ENCODE data around the gene SH2D6.
A peak's percentile ranks its signal among the peaks of the same experiment; 100 is the strongest.
"Not testable (repeated sequence)": the region's sequence is repeated elsewhere in the genome, so short reads cannot be mapped to it uniquely, and the experiment has no call there.

SH2D6 gene

GRCh38 chr2:85453571-85453970, 35.1 kb downstream of the SH2D6 start:
- Histone ChIP-seq H3K27ac (no peak overlapping the region), H3K4me3 (no peak overlapping the region)

- no peak overlapping the region for H3K4me3 ChIP-seq
- no peak overlapping the region for H3K27ac ChIP-seq
Measured at GRCh38 chr2:85455552-85456090, 37.1 kb downstream of the SH2D6 start.

DNA sequence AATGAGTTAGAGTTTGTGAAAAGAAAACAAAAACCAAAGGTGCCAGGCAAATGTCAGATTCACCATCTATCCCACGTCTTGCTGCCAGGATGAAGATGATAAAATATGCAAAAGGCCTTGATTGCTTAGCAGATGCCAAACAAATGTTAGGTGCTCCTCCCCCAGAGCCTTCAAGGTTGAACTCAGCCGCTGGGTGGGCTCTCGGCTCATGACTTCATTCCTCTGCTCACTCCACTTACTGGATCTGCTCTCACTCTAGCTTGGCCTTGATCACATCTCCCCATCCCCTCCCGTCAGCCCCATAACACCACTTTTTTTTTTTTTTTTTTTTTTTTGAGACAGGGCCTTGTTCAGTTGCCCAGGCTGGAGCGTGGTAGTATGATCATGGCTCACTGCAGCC, 38.5 kb downstream of the SH2D6 start:
- Histone ChIP-seq H3K27ac (peak overlapping the region in 4 of 21 experiments; percentile 1 to 65 (median 48)), H3K4me3 (no peak overlapping the region)

- H3K4me3 ChIP-seq: no peak overlapping the region
- peak overlapping the region in 6 of 21 experiments; percentile 27 to 56 (median 40) for H3K27ac ChIP-seq
Measured at GRCh38 chr2:85457877-85458316, 39.4 kb downstream of the SH2D6 start.

GRCh38 chr2:85458601-85459563, 40.4 kb downstream of the SH2D6 start:
- Histone ChIP-seq H3K27ac (peak overlapping the region in 9 of 21 experiments; percentile 27 to 56 (median 40)), H3K4me3 (no peak overlapping the region)

- H3K4me3 ChIP-seq: no peak overlapping the region
- no peak overlapping the region for H3K27ac ChIP-seq
Measured at GRCh38 chr2:85459771-85460170, 41.3 kb downstream of the SH2D6 start.

- no peak overlapping the region for H3K4me3 ChIP-seq
- H3K27ac ChIP-seq: no peak overlapping the region
Measured at GRCh38 chr2:85462322-85462721, 43.8 kb downstream of the SH2D6 start.

- no peak overlapping the region for H3K4me3 ChIP-seq
- peak overlapping the region in 7 of 21 experiments; percentile 2 to 38 (median 10) for H3K27ac ChIP-seq
Measured at GRCh38 chr2:85468096-85468703, 49.7 kb downstream of the SH2D6 start.

DNA sequence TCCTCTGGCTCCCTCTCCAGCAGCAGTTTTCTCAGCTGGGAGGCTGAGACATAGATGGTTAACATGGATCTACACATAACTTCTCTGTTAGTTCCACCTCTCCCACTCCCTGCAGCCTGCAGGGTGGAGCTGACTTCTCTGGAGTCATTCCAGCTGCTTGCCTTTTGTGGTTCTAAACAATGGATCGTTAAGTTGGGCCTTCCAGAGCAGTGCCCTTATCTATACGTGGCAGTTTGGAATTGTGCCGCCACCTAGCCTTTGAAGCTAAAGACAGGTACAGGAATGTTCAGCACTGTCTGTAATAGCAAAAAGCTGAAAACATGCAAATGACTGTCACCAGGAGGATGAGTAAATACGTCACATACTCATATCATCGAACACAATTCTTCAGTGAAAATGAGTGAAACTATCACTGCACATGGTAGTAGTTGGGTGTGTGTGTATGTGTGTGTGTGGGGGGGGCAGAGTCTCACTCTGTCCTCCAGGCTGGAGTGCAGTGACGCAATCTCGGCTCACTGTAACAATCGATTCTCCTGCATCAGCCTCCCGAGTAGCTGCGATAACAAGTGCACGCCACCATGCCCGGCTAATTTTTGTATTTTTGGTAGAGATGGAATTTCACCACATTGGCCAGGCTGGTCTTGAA, 50.3 kb downstream of the SH2D6 start:
- no peak overlapping the region for H3K4me3 ChIP-seq
- peak overlapping the region in 6 of 21 experiments; percentile 2 to 38 (median 17) for H3K27ac ChIP-seq

DNA sequence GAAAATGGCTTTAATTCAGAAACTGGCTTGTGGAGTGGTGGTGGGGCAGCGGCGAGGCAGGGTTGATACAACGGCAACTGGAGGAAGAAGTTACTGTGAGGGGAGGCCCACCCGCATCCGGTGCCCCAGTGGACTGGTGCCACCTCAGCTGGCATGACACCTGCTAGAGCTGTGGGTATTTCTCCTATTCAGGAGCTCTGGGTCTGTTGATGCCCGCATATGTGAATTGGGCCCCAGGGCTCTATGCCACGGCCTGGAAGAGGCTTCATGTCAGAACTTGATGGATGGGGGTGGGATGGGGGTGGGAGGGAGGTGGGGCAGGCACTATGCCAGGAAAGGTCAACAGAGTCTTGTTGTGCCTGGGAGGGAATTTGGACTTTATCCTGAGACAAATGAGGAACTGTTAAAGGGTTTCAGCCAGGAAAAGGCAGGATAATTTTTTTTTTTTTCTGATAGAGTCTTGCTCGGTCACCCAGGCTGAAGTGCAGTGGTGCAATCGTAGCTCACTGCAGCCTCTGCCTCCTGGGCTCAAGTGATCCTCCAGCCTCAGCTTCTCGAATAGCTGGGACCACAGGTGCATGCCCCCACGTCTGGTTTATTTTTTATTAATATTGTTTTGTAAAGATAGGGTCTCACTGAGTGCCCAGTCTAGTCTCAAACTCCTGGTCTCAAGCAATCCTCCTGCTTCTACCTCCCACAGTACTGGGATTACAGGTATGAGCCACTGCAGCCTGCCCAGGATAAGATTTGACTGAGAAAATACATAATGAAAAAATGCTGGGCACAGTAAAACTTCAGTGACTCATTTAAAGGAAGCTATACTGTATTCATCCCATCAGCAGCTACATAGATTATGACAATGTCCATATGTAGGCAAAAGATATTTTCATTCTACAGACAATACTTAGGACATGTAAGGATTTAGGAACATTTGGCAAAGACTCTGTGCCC, 52.6 kb downstream of the SH2D6 start:
- no peak overlapping the region for H3K4me3 ChIP-seq
- H3K27ac ChIP-seq: peak overlapping the region in 9 of 21 experiments; percentile 13 to 77 (median 41)

DNA sequence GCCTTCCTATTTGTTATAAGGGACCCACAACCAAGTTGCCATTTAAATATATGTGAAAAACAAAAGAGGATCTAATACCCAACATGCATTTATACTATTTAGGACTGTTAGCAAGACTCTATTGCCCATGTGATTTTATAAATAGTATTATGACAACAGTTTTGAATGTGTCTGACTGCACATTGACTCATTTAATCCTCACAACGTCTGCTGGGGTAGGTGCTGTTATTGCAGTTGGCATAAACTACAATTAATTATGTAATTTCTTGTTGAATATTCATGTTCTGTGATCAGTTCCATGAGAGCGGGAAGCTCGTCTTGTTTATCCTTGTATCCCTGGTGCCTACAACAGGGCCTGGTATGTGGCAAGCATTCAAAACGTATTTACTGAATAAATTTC, 53.7 kb downstream of the SH2D6 start:
- peak overlapping the region in 12 of 21 experiments; percentile 37 to 77 (median 58) for H3K27ac ChIP-seq
- no peak overlapping the region for H3K4me3 ChIP-seq

DNA sequence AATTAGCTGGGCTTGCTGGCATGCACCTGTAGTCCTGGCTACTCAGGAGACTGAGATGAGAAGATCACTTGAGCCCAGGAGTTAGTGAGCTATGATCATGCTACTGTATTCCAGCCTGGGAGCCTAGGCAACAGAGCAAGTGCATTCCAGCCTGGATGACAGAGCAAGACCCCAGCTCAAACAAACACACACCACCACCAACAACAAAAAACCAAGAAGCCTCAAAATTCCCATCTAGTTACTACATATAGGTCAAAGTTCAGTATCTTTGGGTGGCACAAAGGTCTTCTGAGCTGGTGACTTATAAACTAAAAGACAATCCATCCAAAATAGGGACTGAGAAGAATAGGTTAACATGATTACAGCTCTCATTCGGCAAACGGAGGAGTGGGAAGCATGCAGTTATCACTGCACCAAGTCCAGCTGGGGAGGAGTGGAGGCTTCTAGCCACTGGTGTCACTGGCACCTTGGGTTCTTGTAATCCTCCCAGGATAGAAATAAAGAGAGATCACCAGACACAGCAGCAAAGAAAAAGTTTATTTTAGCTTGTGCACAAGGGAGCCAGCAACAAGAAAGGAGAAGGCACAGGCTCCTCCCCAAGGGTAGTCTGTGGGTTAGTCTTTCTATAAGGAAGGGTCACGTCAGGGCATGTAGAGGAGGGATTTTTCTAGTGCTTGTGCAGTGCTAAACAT, 57.4 kb downstream of the SH2D6 start:
- H3K4me3 ChIP-seq: no peak overlapping the region
- no peak overlapping the region for H3K27ac ChIP-seq

DNA sequence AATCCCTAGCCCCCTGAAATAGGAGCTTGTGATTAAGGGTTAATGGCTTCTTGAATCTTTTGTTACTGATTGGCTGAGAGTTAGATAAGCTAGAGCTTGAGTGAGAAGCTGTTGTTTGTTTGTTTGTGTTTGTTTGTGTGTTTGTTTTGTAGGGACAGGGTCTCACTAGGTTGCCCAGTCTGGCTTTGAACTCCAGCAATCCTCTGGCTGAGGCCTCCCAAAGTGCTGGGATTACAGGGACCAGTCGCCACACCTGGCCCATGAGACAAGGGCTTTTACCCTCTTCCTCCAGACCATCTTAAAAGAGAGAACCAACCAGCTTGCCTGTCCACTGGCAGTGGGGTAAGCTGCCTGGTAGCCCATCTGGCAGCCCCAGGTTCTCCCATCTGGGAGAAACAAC, 58.1 kb downstream of the SH2D6 start:
- H3K27ac ChIP-seq: no peak overlapping the region

DNA sequence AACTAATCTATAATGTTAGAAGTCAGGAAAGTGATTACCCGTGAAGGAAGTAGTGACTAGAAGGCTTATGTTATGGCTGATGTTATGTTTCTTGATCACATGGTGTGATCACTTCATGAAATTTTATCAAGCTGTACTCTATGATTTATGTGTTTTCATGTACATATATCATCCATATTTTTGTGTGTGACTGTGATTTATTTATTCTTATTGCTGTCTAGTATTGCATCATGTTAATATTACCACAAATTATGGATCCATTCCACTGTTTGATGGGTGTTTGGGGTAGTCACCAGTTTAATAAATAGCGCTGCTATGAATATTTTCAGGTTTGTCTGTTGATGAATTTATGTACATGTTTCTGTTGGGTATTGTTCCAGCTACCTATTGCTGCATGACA, 59.4 kb downstream of the SH2D6 start:
- Histone ChIP-seq H3K4me3 (no peak overlapping the region), H3K27ac (no peak overlapping the region)

More for the DNA sequence above, 58.1 kb downstream of the SH2D6 start:
- H3K4me3 ChIP-seq: no peak overlapping the region

- Histone ChIP-seq H3K4me3 (no peak overlapping the region), H3K27ac (peak overlapping the region in 1 of 21 experiments; percentile 8)
Measured at GRCh38 chr2:85481818-85482777, 63.6 kb downstream of the SH2D6 start.

- H3K27ac ChIP-seq: not testable (repeated sequence)
Measured at GRCh38 chr2:85484615-85485014, 66.1 kb downstream of the SH2D6 start.

GRCh38 chr2:85485815-85486214, 67.3 kb downstream of the SH2D6 start:
- no peak overlapping the region for H3K27ac ChIP-seq
- no peak overlapping the region for H3K4me3 ChIP-seq

More at GRCh38 chr2:85484615-85485014, 66.1 kb downstream of the SH2D6 start:
- not testable (repeated sequence) for H3K4me3 ChIP-seq

Data from skin epidermis (tissue), 12 donors.